Left lobe of liver (tissue), 1 donor: ENCODE results near the gene EFHD1. TPM values are rescaled to one million over a fixed set of nuclear protein-coding genes. Genes with fewer than 3 reads are reported as not detected.

Experiments used
- total RNA-seq: library from RNA; stranded (reverse); gene quantifications from one replicate; pipeline ENCODE4 v1.2.1, GENCODE V29; 2021
- donor health status: DM: no; HTN: yes; CAD: no.

EFHD1 gene
- total RNA-seq, 1 donor from 2014 or later, result 27.3 TPM

Other genes starting within 250 kb of the EFHD1 start
- not detected for gene ALPG, start 226.8 kb upstream of the EFHD1 start, total RNA-seq
- not detected for gene ALPI, start 177.5 kb upstream of the EFHD1 start, total RNA-seq
- 0.48 TPM for gene ECEL1, start 145.8 kb upstream of the EFHD1 start, total RNA-seq
- not detected for gene PRSS56, start 113.2 kb upstream of the EFHD1 start, total RNA-seq
- not detected for gene CHRND, start 107.4 kb upstream of the EFHD1 start, total RNA-seq
- gene CHRNG, start 93.9 kb upstream of the EFHD1 start, total RNA-seq, result not detected
- gene TIGD1, start 83.0 kb upstream of the EFHD1 start, total RNA-seq, result 1.3 TPM
- gene EIF4E2, start 82.9 kb upstream of the EFHD1 start, total RNA-seq, result 37.4 TPM
- gene GIGYF2, start 63.7 kb downstream of the EFHD1 start, total RNA-seq, result 27.8 TPM
- not detected for gene KCNJ13, start 143.0 kb downstream of the EFHD1 start, total RNA-seq
- gene SNORC, start 236.7 kb downstream of the EFHD1 start, total RNA-seq, result 15.5 TPM